ENCODE measurements around the gene EPS8L2.
"Not testable (repeated sequence)": the region's sequence is repeated elsewhere in the genome, so short reads cannot be mapped to it uniquely, and the experiment has no call there.

The EPS8L2 gene

GRCh38 chr11:737366-737765 is 31.3 kb downstream of the EPS8L2 start:
- Histone ChIP-seq H3K4me3 (ENCODE audit: low read length in 2 of 2) (no peak overlapping the region), H3K27ac (ENCODE audit: low read depth in 2 of 2, low read length in 2 of 2) (no peak overlapping the region), H3K4me1 (ENCODE audit: control insufficient read depth in 2 of 2, insufficient read depth in 2 of 2, low read length in 2 of 2) (no peaks in the 10 kb centered on the region), H3K36me3 (ENCODE audit: control insufficient read depth in 2 of 2, insufficient read depth in 2 of 2, low read length in 2 of 2) (no peaks in the 10 kb centered on the region), H3K9me3 (ENCODE audit: control insufficient read depth in 2 of 2, low read length in 2 of 2) (no peaks in the 10 kb centered on the region), H3K9ac (ENCODE audit: low read depth in 1 of 2, low read length in 2 of 2) (no peak overlapping the region), H3K27me3 (ENCODE audit: control insufficient read depth in 2 of 2, insufficient read depth in 2 of 2, low read length in 2 of 2) (peaks cover 4 to 5% of the 10 kb centered on the region in 2 donors)

DNA sequence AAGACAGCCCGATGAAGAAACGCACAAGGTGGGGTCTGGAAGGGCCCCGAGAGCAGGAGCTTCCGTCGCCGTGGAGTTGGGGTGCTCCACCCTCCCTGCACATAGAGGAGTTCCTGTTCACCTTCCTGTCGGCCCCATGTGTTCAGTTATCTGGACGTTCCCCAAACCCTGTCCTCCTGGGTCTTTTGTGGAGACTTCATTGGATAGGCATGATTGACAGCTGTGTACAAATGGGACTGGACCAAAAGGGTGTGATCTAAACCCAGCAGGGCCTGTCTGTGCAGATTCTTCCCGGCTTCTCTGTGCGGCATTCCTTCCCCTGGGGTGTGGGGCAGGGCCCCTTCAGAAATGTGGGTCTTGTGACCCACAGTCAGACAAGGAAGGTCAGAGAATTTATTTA is 31.9 kb downstream of the EPS8L2 start:
- H3K36me3 ChIP-seq (ENCODE audit: control insufficient read depth in 2 of 2, insufficient read depth in 2 of 2, low read length in 2 of 2); H3K27me3 ChIP-seq (ENCODE audit: control insufficient read depth in 2 of 2, insufficient read depth in 2 of 2, low read length in 2 of 2); H3K27ac ChIP-seq (ENCODE audit: low read depth in 2 of 2, low read length in 2 of 2); H3K4me3 ChIP-seq (ENCODE audit: low read length in 2 of 2); H3K9ac ChIP-seq (ENCODE audit: low read depth in 1 of 2, low read length in 2 of 2); H3K9me3 ChIP-seq (ENCODE audit: control insufficient read depth in 2 of 2, low read length in 2 of 2); H3K4me1 ChIP-seq (ENCODE audit: control insufficient read depth in 2 of 2, insufficient read depth in 2 of 2, low read length in 2 of 2): not testable (repeated sequence)

- no peaks in the 10 kb centered on the region for H3K36me3 ChIP-seq (ENCODE audit: control insufficient read depth in 2 of 2, insufficient read depth in 2 of 2, low read length in 2 of 2)
- no peaks in the 10 kb centered on the region for H3K9me3 ChIP-seq (ENCODE audit: control insufficient read depth in 2 of 2, low read length in 2 of 2)
- H3K27me3 ChIP-seq (ENCODE audit: control insufficient read depth in 2 of 2, insufficient read depth in 2 of 2, low read length in 2 of 2) = peaks cover 2 to 4% of the 10 kb centered on the region in 2 donors
- no peaks in the 10 kb centered on the region for H3K4me1 ChIP-seq (ENCODE audit: control insufficient read depth in 2 of 2, insufficient read depth in 2 of 2, low read length in 2 of 2)
- no peak overlapping the region for H3K4me3 ChIP-seq (ENCODE audit: low read length in 2 of 2)
- H3K9ac ChIP-seq (ENCODE audit: low read depth in 1 of 2, low read length in 2 of 2) = no peak overlapping the region
- H3K27ac ChIP-seq (ENCODE audit: low read depth in 2 of 2, low read length in 2 of 2) = no peak overlapping the region
Measured at GRCh38 chr11:742156-742546, 36.1 kb downstream of the EPS8L2 start.

- Histone ChIP-seq H3K9ac (ENCODE audit: low read depth in 1 of 2, low read length in 2 of 2) (no peak overlapping the region), H3K4me3 (ENCODE audit: low read length in 2 of 2) (no peak overlapping the region), H3K27me3 (ENCODE audit: control insufficient read depth in 2 of 2, insufficient read depth in 2 of 2, low read length in 2 of 2) (no peaks in the 10 kb centered on the region), H3K27ac (ENCODE audit: low read depth in 2 of 2, low read length in 2 of 2) (no peak overlapping the region), H3K9me3 (ENCODE audit: control insufficient read depth in 2 of 2, low read length in 2 of 2) (no peaks in the 10 kb centered on the region), H3K36me3 (ENCODE audit: control insufficient read depth in 2 of 2, insufficient read depth in 2 of 2, low read length in 2 of 2) (no peaks in the 10 kb centered on the region), H3K4me1 (ENCODE audit: control insufficient read depth in 2 of 2, insufficient read depth in 2 of 2, low read length in 2 of 2) (peaks cover 0 to under 1% of the 10 kb centered on the region in 2 donors)
Measured at GRCh38 chr11:742571-743201, 36.7 kb downstream of the EPS8L2 start.

GRCh38 chr11:745428-745827 is 39.4 kb downstream of the EPS8L2 start:
- no peaks in the 10 kb centered on the region for H3K36me3 ChIP-seq (ENCODE audit: control insufficient read depth in 2 of 2, insufficient read depth in 2 of 2, low read length in 2 of 2)
- no peak overlapping the region for H3K4me3 ChIP-seq (ENCODE audit: low read length in 2 of 2)
- H3K9ac ChIP-seq (ENCODE audit: low read depth in 1 of 2, low read length in 2 of 2) = no peak overlapping the region
- no peak overlapping the region for H3K27ac ChIP-seq (ENCODE audit: low read depth in 2 of 2, low read length in 2 of 2)
- H3K9me3 ChIP-seq (ENCODE audit: control insufficient read depth in 2 of 2, low read length in 2 of 2) = no peaks in the 10 kb centered on the region
- H3K27me3 ChIP-seq (ENCODE audit: control insufficient read depth in 2 of 2, insufficient read depth in 2 of 2, low read length in 2 of 2) = no peaks in the 10 kb centered on the region
- H3K4me1 ChIP-seq (ENCODE audit: control insufficient read depth in 2 of 2, insufficient read depth in 2 of 2, low read length in 2 of 2) = peaks cover 10 to 16% of the 10 kb centered on the region in 2 donors

- Histone ChIP-seq H3K4me3 (ENCODE audit: low read length in 2 of 2) (peak overlapping the region; percentile 66 to 81), H3K27ac (ENCODE audit: low read depth in 2 of 2, low read length in 2 of 2) (peak overlapping the region in 1 of 2 donors; percentile 75), H3K9me3 (ENCODE audit: control insufficient read depth in 2 of 2, low read length in 2 of 2) (no peaks in the 10 kb centered on the region), H3K27me3 (ENCODE audit: control insufficient read depth in 2 of 2, insufficient read depth in 2 of 2, low read length in 2 of 2) (no peaks in the 10 kb centered on the region), H3K36me3 (ENCODE audit: control insufficient read depth in 2 of 2, insufficient read depth in 2 of 2, low read length in 2 of 2) (no peaks in the 10 kb centered on the region), H3K4me1 (ENCODE audit: control insufficient read depth in 2 of 2, insufficient read depth in 2 of 2, low read length in 2 of 2) (peaks cover 10 to 16% of the 10 kb centered on the region in 2 donors), H3K9ac (ENCODE audit: low read depth in 1 of 2, low read length in 2 of 2) (peak overlapping the region; percentile 63 to 89)
Measured at GRCh38 chr11:746289-747157, 40.5 kb downstream of the EPS8L2 start.

DNA sequence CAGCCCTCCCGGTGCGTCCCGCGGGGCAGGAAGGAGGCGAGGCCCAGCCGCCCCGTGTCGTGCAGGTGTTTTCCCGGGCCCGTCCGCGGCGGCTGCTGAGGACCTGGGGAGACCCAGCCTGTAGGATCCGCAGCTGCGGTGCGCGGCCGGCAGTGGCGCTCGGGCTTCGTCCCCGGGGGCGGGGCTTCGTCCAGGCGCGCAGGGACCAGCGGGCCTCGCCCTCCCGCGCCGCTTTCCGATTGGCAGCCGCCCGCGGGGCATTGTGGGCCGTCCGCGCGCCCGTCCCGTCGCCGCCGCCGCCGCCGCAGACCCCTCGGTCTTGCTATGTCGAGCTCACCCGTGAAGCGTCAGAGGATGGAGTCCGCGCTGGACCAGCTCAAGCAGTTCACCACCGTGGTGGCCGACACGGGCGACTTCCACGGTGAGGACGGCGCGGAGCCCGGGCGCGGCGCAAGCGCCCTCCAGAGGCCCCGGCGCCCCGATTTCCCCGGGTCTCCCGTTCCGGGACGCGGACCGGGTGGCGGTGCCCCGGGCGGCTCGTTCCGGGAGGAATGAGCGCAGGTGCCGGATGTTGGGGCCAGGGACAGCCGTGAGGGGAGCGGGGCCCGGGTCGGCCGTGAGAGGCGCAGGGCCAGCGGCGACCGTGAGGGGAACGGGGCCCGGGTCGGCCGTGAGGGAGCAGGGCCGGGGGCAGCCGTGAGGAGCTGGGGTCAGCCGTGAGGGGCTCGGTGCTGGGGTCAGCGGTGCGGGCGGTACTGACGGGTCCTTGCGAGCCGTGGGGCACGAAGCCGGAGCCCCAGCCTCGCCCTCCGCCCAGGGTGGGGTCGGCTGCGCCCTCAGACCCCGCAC is 41.4 kb downstream of the EPS8L2 start, which contains the start of gene TALDO1:
Gene TALDO1 (plus strand): TSS at position 307 of the 849 bp plus-strand sequence. CDS start 18 bp downstream, at position 325.
- peak within 1 kb of the TSS; percentile 58 to 75 for H3K27ac ChIP-seq (ENCODE audit: low read depth in 2 of 2, low read length in 2 of 2)
- peak within 1 kb of the TSS; percentile 77 to 81 for H3K4me3 ChIP-seq (ENCODE audit: low read length in 2 of 2)
- H3K9ac ChIP-seq (ENCODE audit: low read depth in 1 of 2, low read length in 2 of 2) = peak within 1 kb of the TSS; percentile 72 to 89
- H3K27me3 ChIP-seq (ENCODE audit: control insufficient read depth in 2 of 2, insufficient read depth in 2 of 2, low read length in 2 of 2) = no peaks in the 10 kb centered on the region
- no peaks in the 10 kb centered on the region for H3K9me3 ChIP-seq (ENCODE audit: control insufficient read depth in 2 of 2, low read length in 2 of 2)
- no peaks in the 10 kb centered on the region for H3K36me3 ChIP-seq (ENCODE audit: control insufficient read depth in 2 of 2, insufficient read depth in 2 of 2, low read length in 2 of 2)
- peaks cover 10 to 16% of the 10 kb centered on the region in 2 donors for H3K4me1 ChIP-seq (ENCODE audit: control insufficient read depth in 2 of 2, insufficient read depth in 2 of 2, low read length in 2 of 2)

GRCh38 chr11:748007-748359 is 42.0 kb downstream of the EPS8L2 start:
- H3K27me3 ChIP-seq (ENCODE audit: control insufficient read depth in 2 of 2, insufficient read depth in 2 of 2, low read length in 2 of 2) = no peaks in the 10 kb centered on the region
- H3K36me3 ChIP-seq (ENCODE audit: control insufficient read depth in 2 of 2, insufficient read depth in 2 of 2, low read length in 2 of 2) = peaks cover 0 to 3% of the 10 kb centered on the region in 2 donors
- H3K9ac ChIP-seq (ENCODE audit: low read depth in 1 of 2, low read length in 2 of 2) = peak overlapping the region; percentile 72 to 89
- peak overlapping the region; percentile 77 to 81 for H3K4me3 ChIP-seq (ENCODE audit: low read length in 2 of 2)
- no peaks in the 10 kb centered on the region for H3K9me3 ChIP-seq (ENCODE audit: control insufficient read depth in 2 of 2, low read length in 2 of 2)
- peak overlapping the region; percentile 58 to 67 for H3K27ac ChIP-seq (ENCODE audit: low read depth in 2 of 2, low read length in 2 of 2)
- H3K4me1 ChIP-seq (ENCODE audit: control insufficient read depth in 2 of 2, insufficient read depth in 2 of 2, low read length in 2 of 2) = peaks cover 10 to 16% of the 10 kb centered on the region in 2 donors

GRCh38 chr11:749731-750130 is 43.7 kb downstream of the EPS8L2 start:
- Histone ChIP-seq H3K36me3 (ENCODE audit: control insufficient read depth in 2 of 2, insufficient read depth in 2 of 2, low read length in 2 of 2) (peaks cover 0 to 3% of the 10 kb centered on the region in 2 donors), H3K9ac (ENCODE audit: low read depth in 1 of 2, low read length in 2 of 2) (peak overlapping the region in 1 of 2 donors; percentile 18), H3K9me3 (ENCODE audit: control insufficient read depth in 2 of 2, low read length in 2 of 2) (no peaks in the 10 kb centered on the region), H3K4me3 (ENCODE audit: low read length in 2 of 2) (no peak overlapping the region), H3K4me1 (ENCODE audit: control insufficient read depth in 2 of 2, insufficient read depth in 2 of 2, low read length in 2 of 2) (peaks cover 10 to 16% of the 10 kb centered on the region in 2 donors), H3K27ac (ENCODE audit: low read depth in 2 of 2, low read length in 2 of 2) (no peak overlapping the region), H3K27me3 (ENCODE audit: control insufficient read depth in 2 of 2, insufficient read depth in 2 of 2, low read length in 2 of 2) (no peaks in the 10 kb centered on the region)

Measured in mucosa of rectum (tissue), 2 donors.